ENCODE measurements around the gene LTBP2.

LTBP2 gene

GRCh38 chr14:74571901-74572725 is 39.9 kb downstream of the LTBP2 start:
- DNase-seq (ENCODE audit: low read depth) = no peak

DNA sequence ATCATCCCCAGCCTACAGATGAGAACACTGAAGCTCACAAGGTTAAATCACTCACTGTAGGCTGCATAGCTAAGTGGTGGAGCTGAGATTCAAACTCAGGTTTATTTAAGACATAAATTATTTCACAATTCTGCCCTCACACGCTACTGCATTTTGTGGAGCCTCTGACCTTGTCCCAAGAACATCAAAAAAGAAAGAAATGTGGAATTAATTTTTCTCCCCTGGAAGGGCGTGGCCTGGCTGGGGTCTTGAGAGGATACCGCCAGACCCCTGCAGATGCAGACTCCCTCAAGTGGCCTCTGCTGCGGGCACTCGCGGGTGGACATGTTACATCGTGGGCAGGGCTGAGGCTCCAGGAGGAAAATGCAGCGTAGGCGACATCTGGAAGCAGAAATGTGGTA is 40.6 kb downstream of the LTBP2 start:
- DNase-seq (ENCODE audit: low read depth) = no peak

DNA sequence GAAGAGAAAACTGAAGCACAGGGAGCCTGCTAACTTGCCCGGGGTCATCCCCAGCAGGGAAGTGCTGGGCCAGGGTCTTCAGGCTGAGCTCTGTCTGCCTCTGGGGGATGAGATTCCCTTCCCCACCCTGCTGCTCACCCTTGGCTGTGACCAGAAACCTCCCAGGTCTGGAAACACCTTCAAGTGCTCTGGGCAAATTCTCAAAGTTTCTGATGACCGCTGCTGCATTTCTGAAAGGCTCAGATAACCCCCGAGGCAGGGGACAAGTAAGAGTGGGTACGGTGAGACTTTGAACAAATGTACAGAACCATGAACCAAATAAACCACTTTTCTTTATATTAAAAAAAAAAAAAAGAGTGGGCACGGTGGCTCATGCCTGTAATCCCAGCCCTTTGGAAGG is 41.3 kb downstream of the LTBP2 start:
- no peak for DNase-seq (ENCODE audit: low read depth)

DNA sequence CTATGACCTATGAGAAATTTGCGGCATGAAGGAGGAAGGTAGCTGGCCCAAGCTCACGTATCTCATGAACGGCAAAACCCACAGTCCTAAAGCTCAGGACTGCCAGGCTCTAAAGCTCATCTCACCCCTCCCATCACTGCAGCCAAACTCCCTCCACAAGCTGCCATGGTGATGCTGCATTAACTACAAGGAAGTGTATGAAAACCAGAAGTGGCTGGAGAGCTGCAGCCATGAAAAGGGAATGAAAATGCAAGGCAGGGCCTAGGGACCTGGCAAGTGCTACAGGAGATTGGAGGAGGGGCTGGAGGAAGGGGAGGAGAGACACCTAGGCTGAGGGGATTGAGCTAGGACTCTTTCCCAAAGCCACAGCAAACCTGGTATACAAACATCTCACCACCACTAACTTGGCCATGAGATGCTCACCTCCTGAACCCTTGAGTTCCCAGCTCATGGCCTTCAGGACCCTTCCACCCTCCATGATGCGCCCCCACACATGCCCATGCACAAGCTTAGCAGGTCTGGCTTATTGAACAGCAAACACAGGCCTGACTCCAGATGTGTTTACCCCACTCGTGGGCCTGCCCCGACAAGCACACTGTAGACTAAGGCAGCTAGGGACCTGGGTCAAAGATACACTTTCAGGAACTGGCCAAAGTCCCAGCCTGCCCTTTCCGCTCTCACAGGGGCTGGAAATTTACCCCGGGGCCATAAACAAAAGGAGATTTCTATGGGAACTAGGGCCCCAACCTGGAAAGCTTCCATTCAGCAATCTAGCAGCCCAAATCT is 42.0 kb downstream of the LTBP2 start:
- no peak for DNase-seq (ENCODE audit: low read depth)

- DNase-seq (ENCODE audit: low read depth) = no peak
These were observed 42.6 kb downstream of the LTBP2 start for GRCh38 chr14:74569387-74569786.

- no peak for DNase-seq (ENCODE audit: low read depth)
These were observed 43.1 kb downstream of the LTBP2 start for GRCh38 chr14:74568911-74569310.

DNA sequence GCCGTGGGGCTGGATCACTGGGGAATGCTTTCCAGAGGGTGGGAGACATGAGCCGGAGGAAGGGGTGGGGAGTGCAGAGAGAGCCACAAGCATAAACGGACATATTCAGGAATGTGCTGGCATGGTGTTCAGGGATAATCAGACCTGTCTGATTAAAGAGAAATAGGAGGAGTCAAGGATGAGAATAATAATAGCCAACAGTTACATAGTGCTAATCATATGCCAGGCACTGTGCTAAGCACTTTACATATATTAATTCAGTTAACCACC is 43.7 kb downstream of the LTBP2 start:
- no peak for DNase-seq (ENCODE audit: low read depth)

- no peak for DNase-seq (ENCODE audit: low read depth)
These were observed 44.2 kb downstream of the LTBP2 start for GRCh38 chr14:74567646-74568379.

GRCh38 chr14:74567219-74567618 is 44.8 kb downstream of the LTBP2 start:
- DNase-seq (ENCODE audit: low read depth) = no peak

DNA sequence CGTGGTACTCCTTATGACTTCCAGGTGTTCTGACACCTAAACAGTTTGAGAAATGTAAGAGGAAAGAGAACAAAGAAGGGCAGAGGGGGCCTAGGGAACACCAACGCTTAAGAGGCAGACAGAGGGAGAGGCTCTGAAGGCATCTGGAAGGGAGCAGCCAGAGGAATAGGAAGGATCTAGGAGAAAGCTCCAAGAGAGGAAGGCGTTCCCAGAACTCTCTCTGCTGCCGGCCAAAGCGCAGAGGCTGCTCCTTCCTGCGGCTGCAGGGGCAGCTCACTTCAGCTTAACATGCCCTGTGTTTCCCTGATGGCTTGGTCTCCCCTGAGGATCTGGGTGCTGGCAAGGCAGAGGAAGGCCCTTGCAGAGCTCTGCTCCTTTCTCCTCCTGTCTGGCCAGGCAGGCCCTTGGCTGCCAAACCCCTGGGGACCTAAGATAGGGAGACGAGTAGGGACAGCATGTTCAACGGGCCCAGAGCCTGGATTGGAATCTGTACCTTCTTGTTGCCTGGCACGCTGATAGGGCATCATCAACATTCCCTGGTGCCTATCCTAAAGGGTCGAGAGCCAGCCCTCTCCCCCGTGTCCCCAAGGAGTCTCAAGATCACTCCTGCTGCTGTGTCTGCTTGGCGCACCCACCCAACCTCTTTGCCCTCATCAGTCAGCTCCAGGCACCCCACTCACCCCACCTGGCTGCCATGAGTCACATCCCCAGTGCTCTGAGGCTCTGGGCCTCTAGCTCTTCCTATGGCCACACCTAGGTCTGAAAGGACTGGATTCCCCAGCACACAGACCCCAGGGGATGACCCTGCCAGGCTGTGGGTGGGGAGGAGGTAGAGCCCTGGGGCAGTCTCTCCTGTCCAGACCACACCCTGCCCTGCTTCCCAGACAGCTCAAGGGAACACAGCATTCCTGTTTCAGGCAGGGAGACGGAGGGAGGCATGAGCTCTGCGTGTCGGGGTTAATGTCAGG is 45.6 kb downstream of the LTBP2 start:
- no peak for DNase-seq (ENCODE audit: low read depth)

DNA sequence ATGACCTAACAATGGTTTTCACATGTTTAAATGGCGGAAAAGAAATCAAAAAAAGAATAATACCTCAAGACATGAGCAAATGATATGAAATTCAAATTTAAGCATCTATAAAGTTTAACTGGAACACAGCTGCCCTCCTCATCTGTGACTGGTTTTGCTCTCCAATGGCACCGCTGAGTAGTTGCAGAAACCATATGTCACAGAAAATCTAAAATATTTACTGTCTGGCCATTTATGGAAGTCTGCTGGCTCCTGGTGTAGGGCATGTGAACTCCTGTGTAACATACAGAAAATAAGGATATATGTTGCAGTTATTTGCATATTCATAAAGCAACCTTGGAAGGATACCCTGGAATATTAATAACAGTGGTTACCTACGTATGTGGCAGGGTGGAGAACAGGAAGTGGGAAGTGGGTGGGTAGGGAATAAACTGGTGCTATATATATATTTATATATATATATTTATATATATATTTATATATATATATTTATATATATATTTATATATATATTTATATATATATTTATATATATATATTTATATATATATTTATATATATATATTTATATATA is 48.4 kb downstream of the LTBP2 start:
- no peak for DNase-seq (ENCODE audit: low read depth)

DNA sequence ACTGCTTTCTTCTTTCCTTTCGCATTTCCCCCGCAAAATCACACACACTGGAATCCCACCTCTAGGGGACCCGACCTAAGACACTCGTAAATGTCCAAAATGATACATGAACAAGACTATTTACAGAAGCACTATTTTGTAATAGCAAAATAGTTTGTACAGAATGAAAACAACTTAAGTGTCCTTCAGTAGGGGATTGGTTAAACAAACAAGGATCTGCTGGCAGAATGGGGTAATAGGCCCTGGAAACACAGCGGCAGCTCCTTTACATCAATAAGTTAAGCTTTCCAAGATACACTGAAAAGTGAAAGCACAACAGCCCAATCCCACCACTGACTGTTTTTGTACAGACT is 48.8 kb downstream of the LTBP2 start:
- DNase-seq (ENCODE audit: low read depth) = no peak

DNA sequence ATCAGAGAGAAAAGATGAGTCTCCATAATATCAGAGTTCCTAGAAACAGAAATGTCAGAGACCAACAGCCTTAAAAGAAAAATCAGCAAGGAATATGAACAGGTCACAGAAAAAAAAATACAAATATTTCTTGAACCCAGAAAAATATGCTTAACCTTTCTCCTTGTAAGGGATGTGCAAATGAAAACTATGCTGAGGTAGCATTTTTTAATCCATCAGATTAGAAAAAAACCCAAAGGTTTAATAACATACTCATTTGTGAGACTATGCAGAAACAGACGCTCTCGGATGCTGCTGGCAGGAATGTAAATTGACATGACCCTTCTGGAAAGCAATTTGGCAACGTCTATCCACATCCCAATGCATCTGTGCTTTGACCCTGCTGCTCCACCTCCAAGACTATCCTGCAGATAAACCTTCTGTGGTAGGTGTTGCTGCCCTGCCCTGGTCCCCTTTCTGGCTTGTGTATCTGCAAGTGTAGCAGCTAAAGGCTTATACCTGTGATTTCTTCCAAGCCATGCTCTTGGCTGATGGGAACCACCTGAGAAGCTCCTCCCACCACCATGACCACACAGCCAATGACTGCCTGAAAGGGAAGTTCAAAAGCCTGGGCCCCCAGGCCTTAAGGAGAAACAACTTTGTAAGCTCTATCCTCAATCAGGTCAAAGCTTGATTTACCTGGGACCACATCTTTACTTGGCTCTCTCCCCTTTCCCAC is 49.4 kb downstream of the LTBP2 start:
- DNase-seq (ENCODE audit: low read depth) = no peak

- no peak for DNase-seq (ENCODE audit: low read depth)
These were observed 53.4 kb downstream of the LTBP2 start for GRCh38 chr14:74558655-74559054.

GRCh38 chr14:74557691-74558090 is 54.3 kb downstream of the LTBP2 start:
- DNase-seq (ENCODE audit: low read depth) = no peak

DNA sequence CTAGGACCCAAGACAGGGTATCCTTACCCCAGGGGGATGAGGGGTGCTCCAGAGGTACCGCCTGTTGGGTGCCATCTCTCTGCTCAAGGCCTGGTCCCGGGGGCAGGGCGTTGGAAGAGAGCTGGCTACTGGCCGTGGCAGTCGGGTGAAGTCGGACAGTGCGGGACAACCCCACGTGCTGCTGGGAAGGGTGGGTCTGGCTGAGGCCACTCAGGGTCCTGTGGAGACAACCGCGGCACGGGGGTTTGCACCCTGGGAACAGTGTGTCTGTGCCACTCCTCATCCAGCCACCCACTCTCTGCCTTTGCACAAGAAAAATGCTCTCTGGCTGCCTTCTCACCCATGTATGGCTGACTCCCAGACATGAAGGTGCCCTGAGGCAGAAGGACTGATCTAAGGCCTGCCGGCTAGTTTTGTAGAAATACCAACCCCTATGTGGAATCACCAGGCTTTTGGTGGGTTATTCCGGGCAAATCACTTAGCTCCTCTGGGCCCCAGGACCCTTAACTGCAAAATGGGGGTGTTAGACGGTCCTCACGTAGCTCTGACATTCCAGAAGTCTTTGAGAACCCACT is 56.5 kb downstream of the LTBP2 start:
- no peak for DNase-seq (ENCODE audit: low read depth)

- DNase-seq (ENCODE audit: low read depth) = no peak
These were observed 57.2 kb downstream of the LTBP2 start for GRCh38 chr14:74554742-74555362.

DNA sequence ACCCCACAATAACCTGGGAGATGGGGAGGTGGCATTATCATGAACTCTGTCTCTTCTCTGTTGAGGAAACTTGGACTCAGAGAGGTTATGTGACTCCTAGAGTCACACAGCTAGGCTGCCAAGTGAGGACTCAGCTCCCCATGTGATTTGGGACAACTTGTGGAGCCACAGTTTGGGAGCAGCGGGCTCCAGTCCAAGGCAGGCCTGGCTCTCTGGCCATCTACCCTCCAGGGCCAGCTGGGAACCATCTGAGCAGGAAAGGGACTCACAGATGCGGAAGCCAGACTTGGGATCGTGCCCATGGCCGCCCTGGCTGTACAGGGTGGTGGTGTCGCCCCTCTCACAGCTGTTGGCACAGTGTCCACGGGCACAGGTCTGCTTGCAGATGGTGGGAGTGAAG is 59.4 kb downstream of the LTBP2 start:
- DNase-seq (ENCODE audit: low read depth) = no peak

DNA sequence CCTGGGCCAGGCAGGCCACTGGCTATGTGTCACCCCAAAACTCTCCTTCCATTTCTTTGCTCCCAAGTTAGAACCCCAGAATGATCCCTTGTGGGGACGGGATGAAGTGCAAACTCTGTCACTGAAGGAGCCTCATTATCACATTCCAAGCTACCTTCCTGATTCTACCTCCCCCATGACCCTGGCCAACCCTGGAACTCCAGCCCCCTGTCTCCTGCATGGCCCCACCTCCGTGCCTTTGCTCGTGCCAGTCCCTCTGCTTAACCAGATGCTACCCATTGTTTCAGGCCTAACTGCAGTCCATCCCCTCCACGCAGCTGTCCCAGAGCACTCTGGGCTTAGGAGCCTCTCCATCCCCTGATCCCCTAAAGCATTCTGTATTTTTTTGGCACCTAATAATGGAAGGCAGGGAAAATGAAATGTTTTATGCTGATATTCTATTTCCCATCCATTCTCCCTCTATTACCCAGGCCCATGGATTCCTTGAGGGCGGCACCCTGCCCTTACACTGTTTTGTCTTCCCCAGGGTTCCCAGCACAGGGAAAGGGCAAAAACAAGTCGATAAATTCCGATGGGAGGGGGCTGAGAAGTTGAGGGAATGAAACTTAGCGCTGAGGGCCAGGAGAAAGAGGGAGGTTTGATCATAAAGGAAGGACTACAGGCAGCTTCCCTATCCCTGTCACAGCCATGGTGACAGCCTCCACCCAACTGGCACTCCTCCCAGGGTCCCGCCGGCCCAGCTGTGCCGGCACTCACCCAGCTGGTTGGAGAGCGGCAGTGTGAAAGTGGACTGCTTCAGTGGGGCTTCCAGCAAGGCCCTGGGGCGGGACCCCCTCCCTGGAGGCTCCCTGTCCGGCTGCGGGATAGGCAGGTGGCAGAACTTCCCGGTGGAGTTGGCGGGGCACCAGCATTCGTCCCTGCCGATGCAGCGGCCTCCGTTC is 60.3 kb downstream of the LTBP2 start:
- no peak for DNase-seq (ENCODE audit: low read depth)

Measured in activated T-helper 9 cell treated with anti-CD3 and anti-CD28 coated beads, Interleukin-2, amount 50 U/mL, for 16 hours (primary cell).